ENCODE data around the gene EYS.
"Not testable (repeated sequence)": the region's sequence is repeated elsewhere in the genome, so short reads cannot be mapped to it uniquely, and the experiment has no call there.

The EYS gene

GRCh38 chr6:65631711-65632110, 75.3 kb downstream of the EYS start:
- FAIRE-seq, result no peak

- FAIRE-seq, result not testable (repeated sequence)
Observed at GRCh38 chr6:65627434-65627999, 79.5 kb downstream of the EYS start.

GRCh38 chr6:65627015-65627414, 80.0 kb downstream of the EYS start:
- no peak for FAIRE-seq

- no peak for FAIRE-seq
Observed at GRCh38 chr6:65623566-65623965, 83.5 kb downstream of the EYS start.

- no peak for FAIRE-seq
Observed at GRCh38 chr6:65610746-65611145, 96.3 kb downstream of the EYS start.

GRCh38 chr6:65595540-65595939, 111.5 kb downstream of the EYS start:
- no peak for FAIRE-seq

GRCh38 chr6:65570340-65570739, 136.7 kb downstream of the EYS start:
- FAIRE-seq, result no peak

- no peak for FAIRE-seq
Observed at GRCh38 chr6:65569505-65569904, 137.5 kb downstream of the EYS start.

GRCh38 chr6:65569056-65569455, 138.0 kb downstream of the EYS start:
- FAIRE-seq, result not testable (repeated sequence)

- no peak for FAIRE-seq
Observed at GRCh38 chr6:65566117-65566516, 140.9 kb downstream of the EYS start.

- no peak for FAIRE-seq
Observed at GRCh38 chr6:65558071-65558470, 149.0 kb downstream of the EYS start.

- no peak for FAIRE-seq
Observed at GRCh38 chr6:65557224-65557623, 149.8 kb downstream of the EYS start.

- FAIRE-seq, result no peak
Observed at GRCh38 chr6:65546894-65547293, 160.1 kb downstream of the EYS start.

- FAIRE-seq, result no peak
Observed at GRCh38 chr6:65545920-65546319, 161.1 kb downstream of the EYS start.

GRCh38 chr6:65538644-65539043, 168.4 kb downstream of the EYS start:
- FAIRE-seq, result no peak

- FAIRE-seq, result no peak
Observed at GRCh38 chr6:65537600-65537999, 169.4 kb downstream of the EYS start.

GRCh38 chr6:65531533-65531932, 175.5 kb downstream of the EYS start:
- FAIRE-seq, result no peak

- FAIRE-seq, result no peak
Observed at GRCh38 chr6:65524232-65524631, 182.8 kb downstream of the EYS start.

- FAIRE-seq, result no peak
Observed at GRCh38 chr6:65505736-65506135, 201.3 kb downstream of the EYS start.

GRCh38 chr6:65501045-65501444, 206.0 kb downstream of the EYS start:
- FAIRE-seq, result no peak

GRCh38 chr6:65483652-65484051, 223.4 kb downstream of the EYS start:
- FAIRE-seq, result not testable (repeated sequence)

GRCh38 chr6:65469650-65470049, 237.4 kb downstream of the EYS start:
- FAIRE-seq, result no peak

GRCh38 chr6:65468307-65468706, 238.7 kb downstream of the EYS start:
- no peak for FAIRE-seq

GRCh38 chr6:65461121-65461520, 245.9 kb downstream of the EYS start:
- FAIRE-seq, result no peak

- FAIRE-seq, result no peak
Observed at GRCh38 chr6:65452333-65452732, 254.7 kb downstream of the EYS start.

GRCh38 chr6:65450451-65450850, 256.6 kb downstream of the EYS start:
- FAIRE-seq, result no peak

All from A204.1 (cell line).